Liver (tissue), 9 donors: Measurements from ENCODE around the gene PRAMEF12. TPM values are rescaled to one million over a fixed set of nuclear protein-coding genes. Genes with fewer than 3 reads are reported as not detected.
"Not testable (repeated sequence)": the region's sequence is repeated elsewhere in the genome, so short reads cannot be mapped to it uniquely, and the experiment has no call there.

Experiments
- DNase-seq: peaks from one replicate; pipeline ENCODE4 v3.0.0-alpha.2; 2017; ENCODE audit warnings: low spot score
- H3K27ac ChIP-seq, 2 donors: one replicate each; pipeline ENCODE4 v1.7.0; 2013; ENCODE audit warnings: inconsistent platforms in 2 of 2, low read length in 2 of 2, control low read depth in 1 of 2, low read depth in 1 of 2, mild to moderate bottlenecking in 1 of 2
- H3K27me3 ChIP-seq, 4 donors: one replicate each; pipeline versions ENCODE4 v1.6.1 to v1.7.0; 2013; ENCODE audit warnings: low read length in 3 of 4, inconsistent platforms in 1 of 4, mild to moderate bottlenecking in 1 of 4, moderate library complexity in 1 of 4; ENCODE audit not compliant: control insufficient read depth in 4 of 4, insufficient read depth in 4 of 4
- H3K36me3 ChIP-seq, 4 donors: one replicate each; pipeline versions ENCODE4 v1.6.1 to v1.7.0; 2013; ENCODE audit warnings: low read length in 3 of 4, mild to moderate bottlenecking in 3 of 4, low read depth in 1 of 4, moderate library complexity in 1 of 4; ENCODE audit not compliant: control insufficient read depth in 4 of 4, insufficient read depth in 3 of 4
- H3K4me1 ChIP-seq, 4 donors: one replicate each; pipeline versions ENCODE4 v1.6.1 to v1.7.0; 2013; ENCODE audit warnings: low read length in 3 of 4, mild to moderate bottlenecking in 3 of 4, moderate library complexity in 1 of 4; ENCODE audit not compliant: control insufficient read depth in 4 of 4, insufficient read depth in 4 of 4
- H3K4me3 ChIP-seq, 3 donors: one replicate each; pipeline versions ENCODE4 v1.6.1 to v1.7.0; 2013; ENCODE audit warnings: low read length in 3 of 3, control low read depth in 1 of 3, low read depth in 1 of 3, mild to moderate bottlenecking in 1 of 3
- H3K9ac ChIP-seq, 2 donors: one replicate each; pipeline ENCODE4 v1.7.0; 2013; ENCODE audit warnings: low read length in 2 of 2, mild to moderate bottlenecking in 2 of 2, moderate library complexity in 2 of 2, control low read depth in 1 of 2, low read depth in 1 of 2
- H3K9me3 ChIP-seq, 4 donors: one replicate each; pipeline versions ENCODE4 v1.6.1 to v1.7.0; 2013; ENCODE audit warnings: low read length in 3 of 4; ENCODE audit not compliant: control insufficient read depth in 4 of 4
- EGR1 ChIP-seq, 2 donors: IDR thresholded peaks; 2 replicates each; pipeline ENCODE4 v1.6.1; 2016 to 2018; ENCODE audit warnings: antibody characterized with exemption in 2 of 2, low read depth in 2 of 2
- FOXA2 ChIP-seq: IDR thresholded peaks from 2 replicates; pipeline ENCODE4 v1.6.1; 2016; ENCODE audit warnings: antibody characterized with exemption
- HNF4A ChIP-seq, 2 donors: conservative IDR thresholded peaks; 2 replicates each; pipeline ENCODE4 v1.6.1; 2016; ENCODE audit warnings: antibody characterized with exemption in 2 of 2, mild to moderate bottlenecking in 2 of 2
- JUND ChIP-seq, 2 donors: IDR thresholded peaks; 2 replicates each; pipeline ENCODE4 v1.6.1; 2016; ENCODE audit warnings: antibody characterized with exemption in 2 of 2
- NR2F2 ChIP-seq: IDR thresholded peaks from 2 replicates; pipeline ENCODE4 v1.6.1; 2016; ENCODE audit warnings: antibody characterized with exemption
- RAD21 ChIP-seq, 2 donors: IDR thresholded peaks; 2 replicates each; pipeline ENCODE4 v1.6.1; 2016; ENCODE audit warnings: antibody characterized with exemption in 2 of 2, mild to moderate bottlenecking in 2 of 2
- SP1 ChIP-seq: IDR thresholded peaks from 2 replicates; pipeline ENCODE4 v1.6.1; 2018; ENCODE audit warnings: antibody characterized with exemption, mild to moderate bottlenecking
- TAF1 ChIP-seq: conservative IDR thresholded peaks from 2 replicates; pipeline ENCODE4 v1.6.1; 2016; ENCODE audit warnings: antibody characterized with exemption, mild to moderate bottlenecking
- YY1 ChIP-seq: IDR thresholded peaks from 2 replicates; pipeline ENCODE4 v1.6.1; 2016; ENCODE audit warnings: antibody characterized with exemption, mild to moderate bottlenecking
- WGBS: extraction: QIAGEN DNeasy Blood & Tissue Kit; methylation state at CpG from one replicate; pipeline ENCODE4 v1.1.7; 2013; 5-methylcytosine and 5-hydroxymethylcytosine counted together
- polyA plus RNA-seq, 2 donors: library from polyadenylated mRNA; stranded (reverse) in 1 of 2; unstranded in 1 of 2; fragments of 200-250 nt in 1 of 2; fragments of >200 nt in 1 of 2; fragmentation: Nextera tagmentation in 1 of 2; extraction: Ambion mirVana in 1 of 2; gene quantifications; one replicate each; pipeline versions ENCODE4 v1.2.1 to v1.2.3, GENCODE V29; 2013 to 2015
- total RNA-seq, 2 donors: library from RNA; depleted of rRNA; stranded (reverse); fragments of >200 nt; gene quantifications; one replicate each; pipeline ENCODE4 v1.2.3, GENCODE V29; 2014
- TF ChIP-seq, protein P1 (sequence below): fragments of 150-350 bp; IDR thresholded peaks from 2 replicates; pipeline ENCODE4 v1.5.1; 2017; ENCODE audit warnings: improper control_type of control experiment, low read depth, low read length; ENCODE audit not compliant: missing input control
- TF ChIP-seq, protein P2 (sequence below): IDR thresholded peaks from 2 replicates; pipeline ENCODE4 v1.6.1; 2016; ENCODE audit warnings: antibody characterized with exemption, mild to moderate bottlenecking
- TF ChIP-seq, protein P3 (sequence below): IDR thresholded peaks from 2 replicates; pipeline ENCODE4 v1.6.1; 2016; ENCODE audit warnings: antibody characterized with exemption
- TF ChIP-seq, protein P4 (sequence below): IDR thresholded peaks from 2 replicates; pipeline ENCODE4 v1.6.1; 2016; ENCODE audit warnings: antibody characterized with exemption
- TF ChIP-seq, protein P5 (sequence below): IDR thresholded peaks from 2 replicates; pipeline ENCODE4 v1.6.1; 2016; ENCODE audit warnings: antibody characterized with exemption
- donor health status: healthy.
- donor health status: healthy.
- donor health status: healthy.
- donor health status: healthy.
- donor health status: healthy.

The PRAMEF12 gene
- total and polyA plus RNA-seq, 4 donors, result not detected

DNA sequence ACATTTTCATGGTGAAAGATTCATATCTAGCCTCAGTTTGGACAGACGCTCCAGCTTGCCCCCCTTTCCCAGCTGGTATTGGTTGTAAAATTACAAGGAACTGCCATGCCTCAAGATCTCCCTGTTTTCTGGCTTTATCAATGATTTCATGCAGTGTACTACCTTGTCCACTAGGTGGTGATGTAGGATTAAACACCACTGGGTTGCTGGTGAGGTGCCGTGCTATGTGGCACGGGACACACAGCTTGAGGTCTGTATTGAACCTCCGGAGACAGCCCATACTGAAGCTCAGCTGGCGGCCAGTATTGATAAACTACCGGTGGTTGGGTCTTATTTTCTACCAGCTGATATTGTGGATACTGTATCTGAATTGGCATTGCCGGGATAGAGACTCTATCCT is 10.2 kb downstream of the PRAMEF12 start:
- H3K27ac ChIP-seq, H3K4me1 ChIP-seq, H3K9ac ChIP-seq, H3K27me3 ChIP-seq, DNase-seq, H3K36me3 ChIP-seq, H3K9me3 ChIP-seq, H3K4me3 ChIP-seq: not testable (repeated sequence)
- TF ChIP-seq, protein P1, sequence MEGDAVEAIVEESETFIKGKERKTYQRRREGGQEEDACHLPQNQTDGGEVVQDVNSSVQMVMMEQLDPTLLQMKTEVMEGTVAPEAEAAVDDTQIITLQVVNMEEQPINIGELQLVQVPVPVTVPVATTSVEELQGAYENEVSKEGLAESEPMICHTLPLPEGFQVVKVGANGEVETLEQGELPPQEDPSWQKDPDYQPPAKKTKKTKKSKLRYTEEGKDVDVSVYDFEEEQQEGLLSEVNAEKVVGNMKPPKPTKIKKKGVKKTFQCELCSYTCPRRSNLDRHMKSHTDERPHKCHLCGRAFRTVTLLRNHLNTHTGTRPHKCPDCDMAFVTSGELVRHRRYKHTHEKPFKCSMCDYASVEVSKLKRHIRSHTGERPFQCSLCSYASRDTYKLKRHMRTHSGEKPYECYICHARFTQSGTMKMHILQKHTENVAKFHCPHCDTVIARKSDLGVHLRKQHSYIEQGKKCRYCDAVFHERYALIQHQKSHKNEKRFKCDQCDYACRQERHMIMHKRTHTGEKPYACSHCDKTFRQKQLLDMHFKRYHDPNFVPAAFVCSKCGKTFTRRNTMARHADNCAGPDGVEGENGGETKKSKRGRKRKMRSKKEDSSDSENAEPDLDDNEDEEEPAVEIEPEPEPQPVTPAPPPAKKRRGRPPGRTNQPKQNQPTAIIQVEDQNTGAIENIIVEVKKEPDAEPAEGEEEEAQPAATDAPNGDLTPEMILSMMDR, result peak; percentile 12
- peak; percentile 62 to 65 for TF ChIP-seq RAD21 (IDR thresholded peaks at IDR 0.05)
- 42% methylated on average over 6 of the region's 7 CpGs for WGBS

DNA sequence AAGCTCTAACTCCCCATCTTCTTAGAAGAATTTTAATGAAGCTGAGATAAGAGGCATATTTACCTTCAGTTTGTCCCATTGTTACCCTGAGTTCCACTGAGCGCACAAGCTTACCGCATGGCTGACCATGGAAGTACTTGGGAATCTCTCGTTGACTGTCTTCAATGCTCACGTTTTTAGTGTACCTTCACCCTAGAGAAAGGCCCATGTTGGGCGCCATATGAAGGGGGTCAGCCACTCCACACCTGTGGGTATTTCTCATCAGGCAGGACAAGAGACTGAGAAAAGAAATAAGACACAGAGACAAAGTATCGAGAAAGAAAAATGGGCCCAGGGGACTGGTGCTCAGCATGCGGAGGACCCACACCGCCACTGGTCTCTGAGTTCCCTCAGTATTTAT is 11.2 kb downstream of the PRAMEF12 start:
- not testable (repeated sequence) for H3K9ac ChIP-seq
- WGBS, result 81% methylated on average over 8 of the region's 8 CpGs

DNA sequence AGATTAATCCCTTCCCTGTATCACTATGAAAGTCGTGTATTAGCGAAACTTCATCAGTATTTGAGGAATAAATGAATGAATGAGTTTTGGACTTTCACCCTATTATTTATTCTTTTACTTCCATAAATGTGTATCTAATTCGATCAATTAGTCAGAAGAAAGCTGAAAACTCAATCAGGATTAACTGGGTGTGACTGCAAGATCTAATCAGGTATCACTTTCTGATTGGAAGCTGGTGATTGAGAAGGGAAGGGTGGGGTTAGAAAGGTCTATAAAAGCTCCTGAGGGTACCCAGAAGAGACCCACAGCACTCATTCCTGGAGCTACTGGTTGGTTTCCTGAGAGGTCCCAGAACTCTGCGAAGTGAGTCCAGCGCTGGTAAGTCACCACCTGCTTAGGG is 17.6 kb downstream of the PRAMEF12 start, which contains the start of gene PRAMEF1:
PRAMEF1 (plus strand) TSS at position 301 of the 400 bp plus-strand sequence. CDS start 1,831 bp downstream, outside the sequence.
- WGBS, result 77% methylated on average over 5 of the region's 5 CpGs

More for the DNA sequence above, 11.2 kb downstream of the PRAMEF12 start:
- not testable (repeated sequence) for H3K36me3 ChIP-seq, H3K4me1 ChIP-seq, H3K27me3 ChIP-seq, H3K9me3 ChIP-seq, H3K4me3 ChIP-seq, H3K27ac ChIP-seq, DNase-seq

DNA sequence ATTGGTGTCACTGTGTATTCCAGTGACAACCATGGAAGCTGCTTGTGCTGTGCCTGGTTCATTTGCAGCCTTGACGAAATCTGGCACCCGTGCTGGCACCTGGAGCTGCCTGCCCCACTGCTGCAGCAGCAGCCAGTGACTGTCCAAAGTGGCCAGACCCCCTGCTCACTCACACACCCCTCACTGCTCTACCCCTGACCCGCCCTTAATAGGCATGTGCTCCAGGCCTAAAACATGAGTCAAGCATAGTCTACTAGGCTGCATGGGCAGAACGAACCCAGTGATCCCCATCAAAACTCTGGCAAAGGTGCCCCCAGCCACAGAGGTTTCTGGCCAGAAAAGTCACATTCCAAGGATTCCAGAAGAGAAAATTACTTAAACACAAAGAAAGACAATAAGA is 25.4 kb downstream of the PRAMEF12 start:
- DNase-seq, result no peak
- no peaks in the 10 kb centered on the region for H3K4me1 ChIP-seq
- H3K27me3 ChIP-seq, result no peaks in the 10 kb centered on the region
- H3K4me3 ChIP-seq, result no peak overlapping the region
- no peak overlapping the region for H3K9ac ChIP-seq
- no peak overlapping the region for H3K27ac ChIP-seq
- no peaks in the 10 kb centered on the region for H3K9me3 ChIP-seq
- WGBS, result 55% methylated on average over 4 of the region's 4 CpGs
- H3K36me3 ChIP-seq, result no peaks in the 10 kb centered on the region
- TF ChIP-seq RAD21 (IDR thresholded peaks at IDR 0.05) (no peak), FOXA2 (no peak), EGR1 (IDR thresholded peaks at IDR 0.05; ENCODE audit: low read depth in 2 of 2) (no peak), YY1 (no peak), SP1 (no peak), NR2F2 (no peak), TAF1 (no peak), JUND (IDR thresholded peaks at IDR 0.05) (no peak), HNF4A (conservative IDR thresholded peaks at IDR 0.05) (no peak)
- TF ChIP-seq, protein P2, sequence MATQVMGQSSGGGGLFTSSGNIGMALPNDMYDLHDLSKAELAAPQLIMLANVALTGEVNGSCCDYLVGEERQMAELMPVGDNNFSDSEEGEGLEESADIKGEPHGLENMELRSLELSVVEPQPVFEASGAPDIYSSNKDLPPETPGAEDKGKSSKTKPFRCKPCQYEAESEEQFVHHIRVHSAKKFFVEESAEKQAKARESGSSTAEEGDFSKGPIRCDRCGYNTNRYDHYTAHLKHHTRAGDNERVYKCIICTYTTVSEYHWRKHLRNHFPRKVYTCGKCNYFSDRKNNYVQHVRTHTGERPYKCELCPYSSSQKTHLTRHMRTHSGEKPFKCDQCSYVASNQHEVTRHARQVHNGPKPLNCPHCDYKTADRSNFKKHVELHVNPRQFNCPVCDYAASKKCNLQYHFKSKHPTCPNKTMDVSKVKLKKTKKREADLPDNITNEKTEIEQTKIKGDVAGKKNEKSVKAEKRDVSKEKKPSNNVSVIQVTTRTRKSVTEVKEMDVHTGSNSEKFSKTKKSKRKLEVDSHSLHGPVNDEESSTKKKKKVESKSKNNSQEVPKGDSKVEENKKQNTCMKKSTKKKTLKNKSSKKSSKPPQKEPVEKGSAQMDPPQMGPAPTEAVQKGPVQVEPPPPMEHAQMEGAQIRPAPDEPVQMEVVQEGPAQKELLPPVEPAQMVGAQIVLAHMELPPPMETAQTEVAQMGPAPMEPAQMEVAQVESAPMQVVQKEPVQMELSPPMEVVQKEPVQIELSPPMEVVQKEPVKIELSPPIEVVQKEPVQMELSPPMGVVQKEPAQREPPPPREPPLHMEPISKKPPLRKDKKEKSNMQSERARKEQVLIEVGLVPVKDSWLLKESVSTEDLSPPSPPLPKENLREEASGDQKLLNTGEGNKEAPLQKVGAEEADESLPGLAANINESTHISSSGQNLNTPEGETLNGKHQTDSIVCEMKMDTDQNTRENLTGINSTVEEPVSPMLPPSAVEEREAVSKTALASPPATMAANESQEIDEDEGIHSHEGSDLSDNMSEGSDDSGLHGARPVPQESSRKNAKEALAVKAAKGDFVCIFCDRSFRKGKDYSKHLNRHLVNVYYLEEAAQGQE, result no peak
- TF ChIP-seq, protein P3, sequence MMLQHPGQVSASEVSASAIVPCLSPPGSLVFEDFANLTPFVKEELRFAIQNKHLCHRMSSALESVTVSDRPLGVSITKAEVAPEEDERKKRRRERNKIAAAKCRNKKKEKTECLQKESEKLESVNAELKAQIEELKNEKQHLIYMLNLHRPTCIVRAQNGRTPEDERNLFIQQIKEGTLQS, result no peak
- TF ChIP-seq, protein P1, result no peak
- TF ChIP-seq, protein P4, sequence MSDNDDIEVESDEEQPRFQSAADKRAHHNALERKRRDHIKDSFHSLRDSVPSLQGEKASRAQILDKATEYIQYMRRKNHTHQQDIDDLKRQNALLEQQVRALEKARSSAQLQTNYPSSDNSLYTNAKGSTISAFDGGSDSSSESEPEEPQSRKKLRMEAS, result no peak
- TF ChIP-seq, protein P5, sequence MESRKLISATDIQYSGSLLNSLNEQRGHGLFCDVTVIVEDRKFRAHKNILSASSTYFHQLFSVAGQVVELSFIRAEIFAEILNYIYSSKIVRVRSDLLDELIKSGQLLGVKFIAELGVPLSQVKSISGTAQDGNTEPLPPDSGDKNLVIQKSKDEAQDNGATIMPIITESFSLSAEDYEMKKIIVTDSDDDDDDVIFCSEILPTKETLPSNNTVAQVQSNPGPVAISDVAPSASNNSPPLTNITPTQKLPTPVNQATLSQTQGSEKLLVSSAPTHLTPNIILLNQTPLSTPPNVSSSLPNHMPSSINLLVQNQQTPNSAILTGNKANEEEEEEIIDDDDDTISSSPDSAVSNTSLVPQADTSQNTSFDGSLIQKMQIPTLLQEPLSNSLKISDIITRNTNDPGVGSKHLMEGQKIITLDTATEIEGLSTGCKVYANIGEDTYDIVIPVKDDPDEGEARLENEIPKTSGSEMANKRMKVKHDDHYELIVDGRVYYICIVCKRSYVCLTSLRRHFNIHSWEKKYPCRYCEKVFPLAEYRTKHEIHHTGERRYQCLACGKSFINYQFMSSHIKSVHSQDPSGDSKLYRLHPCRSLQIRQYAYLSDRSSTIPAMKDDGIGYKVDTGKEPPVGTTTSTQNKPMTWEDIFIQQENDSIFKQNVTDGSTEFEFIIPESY, result no peak

More for the DNA sequence above, 17.6 kb downstream of the PRAMEF12 start, which contains the start of gene PRAMEF1:
- DNase-seq, H3K9ac ChIP-seq, H3K27ac ChIP-seq, H3K4me3 ChIP-seq, H3K4me1 ChIP-seq, H3K9me3 ChIP-seq, H3K36me3 ChIP-seq, H3K27me3 ChIP-seq: not testable (repeated sequence)
